H1 (cell line): ENCODE measurements around the gene FRA10AC1. TPM values are rescaled to one million over a fixed set of nuclear protein-coding genes. Genes with fewer than 3 reads are reported as not detected.

ENCODE experiments used
- CTCF ChIA-PET: fragments of 300-600 bp; sonication (Branson Sonifier 250); formaldehyde crosslinking; loops from one replicate; lab custom pipeline; 2021; ENCODE audit not compliant: partially characterized antibody; lab: Charles Lee
- POLR2A ChIA-PET: fragments of 300-600 bp; sonication (Branson Sonifier 250); formaldehyde crosslinking; loops from one replicate; lab custom pipeline; 2021; ENCODE audit warnings: inconsistent platforms; ENCODE audit not compliant: partially characterized antibody; lab: Charles Lee
- DNase-seq, 2 experiments: peaks; one replicate each; pipeline versions ENCODE4 v3.0.0 to v3.0.0-alpha.2; 2010 to 2022; ENCODE audit warnings: low spot score in 2 of 2, low read depth in 1 of 2, mixed read lengths in 1 of 2
- FAIRE-seq: peaks from 2 replicates; lab custom pipeline; 2011; peaks lifted over from hg19 to GRCh38; lab: Jason Lieb, UNC
- H2AFZ ChIP-seq: 2 replicates; pipeline ENCODE4 v1.8.1; 2012; ENCODE audit warnings: low read length, inconsistent platforms
- H2AK5ac ChIP-seq: 2 replicates; pipeline ENCODE4 v1.6.1; 2013; ENCODE audit warnings: low read depth, low read length
- H2BK120ac ChIP-seq: replicated peaks from 2 replicates; pipeline ENCODE3; 2013; ENCODE audit warnings: low read depth, low read length, inconsistent platforms
- H2BK12ac ChIP-seq: 2 replicates; pipeline ENCODE4 v1.6.1; 2013; ENCODE audit warnings: low read depth, low read length
- H2BK15ac ChIP-seq: 2 replicates; pipeline ENCODE4 v1.6.1; 2013; ENCODE audit warnings: low read length
- H2BK20ac ChIP-seq: 2 replicates; pipeline ENCODE4 v1.6.1; 2013; ENCODE audit warnings: low read length
- H2BK5ac ChIP-seq: 2 replicates; pipeline ENCODE4 v1.6.1; 2013; ENCODE audit warnings: low read depth, low read length
- H3K14ac ChIP-seq: 2 replicates; pipeline ENCODE4 v1.6.1; 2013; ENCODE audit warnings: inconsistent platforms; ENCODE audit not compliant: insufficient read length
- H3K18ac ChIP-seq: 2 replicates; pipeline ENCODE4 v1.6.1; 2013; ENCODE audit warnings: low read length; ENCODE audit errors: extremely low read depth
- H3K23ac ChIP-seq: 2 replicates; pipeline ENCODE4 v1.6.1; 2013; ENCODE audit warnings: inconsistent platforms; ENCODE audit not compliant: insufficient read length
- H3K23me2 ChIP-seq: 2 replicates; pipeline ENCODE4 v1.6.1; 2013; ENCODE audit warnings: low read depth, low read length
- H3K27ac ChIP-seq: 2 replicates; pipeline ENCODE4 v1.6.1; 2011; ENCODE audit warnings: low read depth, low read length, inconsistent platforms
- H3K27me3 ChIP-seq, 4 experiments: replicated peaks in 1 of 4; 1 replicate in 1 of 4; 2 replicates in 3 of 4; pipeline versions ENCODE4 v1.6.1 to v1.8.1; 2011 to 2013; ENCODE audit warnings: low read length in 3 of 4, mild to moderate bottlenecking in 3 of 4, inconsistent platforms in 2 of 4, mixed read lengths in 2 of 4, moderate library complexity in 1 of 4; ENCODE audit not compliant: control insufficient read depth in 3 of 4, insufficient read depth in 3 of 4; ENCODE audit errors: extremely low read depth in 1 of 4
- H3K36me3 ChIP-seq, 4 experiments: 2 replicates each; pipeline versions ENCODE4 v1.6.1 to v1.8.1; 2011 to 2013; ENCODE audit warnings: mild to moderate bottlenecking in 4 of 4, low read length in 3 of 4, moderate library complexity in 2 of 4, control low read depth in 1 of 4, inconsistent platforms in 1 of 4; ENCODE audit not compliant: insufficient read depth in 4 of 4, control insufficient read depth in 2 of 4
- H3K4ac ChIP-seq: replicated peaks from 2 replicates; pipeline ENCODE3; 2013; ENCODE audit warnings: low read length, low read depth, mixed read lengths, inconsistent platforms; ENCODE audit not compliant: insufficient read length
- H3K4me1 ChIP-seq, 4 experiments: replicated peaks in 1 of 4; 1 replicate in 1 of 4; 2 replicates in 3 of 4; pipeline versions ENCODE4 v1.6.1 to v1.8.1; 2011 to 2013; ENCODE audit warnings: low read length in 3 of 4, inconsistent platforms in 2 of 4, mixed read lengths in 1 of 4; ENCODE audit not compliant: insufficient read depth in 4 of 4, control insufficient read depth in 3 of 4
- H3K4me2 ChIP-seq, 2 experiments: 2 replicates each; pipeline versions ENCODE4 v1.6.1 to v1.8.1; 2011 to 2013; ENCODE audit warnings: low read depth in 2 of 2, low read length in 2 of 2, control low read depth in 1 of 2, inconsistent platforms in 1 of 2, mild to moderate bottlenecking in 1 of 2; ENCODE audit not compliant: insufficient read depth in 1 of 2
- H3K4me3 ChIP-seq, 4 experiments: fragments of 200-600, 300-600 bp in 1 of 4; sonication (generic), shearing (Covaris generic), sonication (Bioruptor Twin) in 1 of 4; 2 replicates each; pipeline versions ENCODE4 v1.5.1 to v1.8.1; 2011 to 2016; ENCODE audit warnings: low read length in 4 of 4, low read depth in 3 of 4, control low read depth in 2 of 4, inconsistent platforms in 2 of 4, mild to moderate bottlenecking in 2 of 4, mixed read lengths in 1 of 4, moderate library complexity in 1 of 4; ENCODE audit not compliant: insufficient read depth in 2 of 4; ENCODE audit errors: extremely low read depth in 1 of 4
- H3K56ac ChIP-seq: replicated peaks from 2 replicates; pipeline ENCODE3; 2013; ENCODE audit warnings: low read depth, mild to moderate bottlenecking, mixed read lengths, low read length, inconsistent platforms; ENCODE audit not compliant: insufficient read length
- H3K79me1 ChIP-seq: 2 replicates; pipeline ENCODE4 v1.6.1; 2013; ENCODE audit warnings: low read depth, low read length, control low read depth
- H3K79me2 ChIP-seq, 2 experiments: 2 replicates each; pipeline versions ENCODE4 v1.6.1 to v1.8.1; 2012 to 2013; ENCODE audit warnings: low read length in 2 of 2, mild to moderate bottlenecking in 2 of 2, inconsistent platforms in 1 of 2; ENCODE audit not compliant: insufficient read depth in 2 of 2, control insufficient read depth in 1 of 2
- H3K9ac ChIP-seq, 4 experiments: replicated peaks in 1 of 4; 1 replicate in 1 of 4; 2 replicates in 3 of 4; pipeline versions ENCODE4 v1.6.1 to v1.8.1; 2011 to 2013; ENCODE audit warnings: low read depth in 3 of 4, low read length in 3 of 4, control low read depth in 2 of 4, mild to moderate bottlenecking in 2 of 4, moderate library complexity in 2 of 4, inconsistent platforms in 1 of 4; ENCODE audit errors: extremely low read depth in 1 of 4
- H3K9me3 ChIP-seq, 2 experiments: 2 replicates each; pipeline versions ENCODE4 v1.6.1 to v1.8.1; 2012 to 2013; ENCODE audit warnings: mild to moderate bottlenecking in 2 of 2, moderate library complexity in 2 of 2, control low read depth in 1 of 2, inconsistent platforms in 1 of 2, low read depth in 1 of 2, low read length in 1 of 2, mixed read lengths in 1 of 2; ENCODE audit not compliant: insufficient read depth in 2 of 2
- H4K20me1 ChIP-seq, 2 experiments: replicated peaks in 1 of 2; 2 replicates each; pipeline versions ENCODE3 to v1.8.1; 2011 to 2013; ENCODE audit warnings: inconsistent platforms in 2 of 2, low read length in 2 of 2, mild to moderate bottlenecking in 1 of 2; ENCODE audit not compliant: insufficient read depth in 2 of 2, control insufficient read depth in 1 of 2
- H4K5ac ChIP-seq: 2 replicates; pipeline ENCODE4 v1.6.1; 2013; ENCODE audit warnings: low read length, low read depth, mixed read lengths, inconsistent platforms; ENCODE audit not compliant: insufficient read length
- H4K8ac ChIP-seq: 2 replicates; pipeline ENCODE4 v1.8.0; 2013; ENCODE audit warnings: mild to moderate bottlenecking, moderate library complexity, low read length, inconsistent platforms; ENCODE audit not compliant: insufficient read depth; ENCODE audit errors: extremely low read depth
- H4K91ac ChIP-seq: replicated peaks from 2 replicates; pipeline ENCODE3; 2013; ENCODE audit warnings: low read length, mixed read lengths, inconsistent platforms; ENCODE audit not compliant: insufficient read length
- BCL11A ChIP-seq, 2 experiments: IDR thresholded peaks; one replicate each; pipeline ENCODE4 v1.6.1; 2011; ENCODE audit warnings: low read depth in 2 of 2, low read length in 2 of 2, mild to moderate bottlenecking in 2 of 2
- SAP30 ChIP-seq: fragments of 300-600 bp; sonication (generic); IDR thresholded peaks from 2 replicates; pipeline ENCODE4 v1.7.1; 2012; ENCODE audit warnings: low read length, moderate library complexity, mild to moderate bottlenecking, inconsistent platforms; ENCODE audit not compliant: insufficient read depth, insufficient replicate concordance
- WGBS, 2 experiments: shearing (Covaris generic) in 1 of 2; methylation state at CpG; one replicate each; pipeline versions ENCODE4 v1.1.6 to v1.1.7; 2013 to 2015; ENCODE audit warnings: low lambda C conversion rate in 2 of 2, mixed read lengths in 2 of 2, inconsistent platforms in 1 of 2, low coverage in 1 of 2, missing lambda C conversion rate in 1 of 2; ENCODE audit not compliant: insufficient replicate concordance in 2 of 2, insufficient coverage in 1 of 2, insufficient read length in 1 of 2; ENCODE audit errors: extremely low coverage in 1 of 2, missing lambda C conversion rate in 1 of 2; 5-methylcytosine and 5-hydroxymethylcytosine counted together
- polyA plus RNA-seq, 7 experiments: library from polyadenylated mRNA; depleted of rRNA in 3 of 7; stranded (reverse) in 5 of 7; unstranded in 2 of 7; fragments of >200 nt in 5 of 7; fragments of 200-250 nt in 2 of 7; gene quantifications; 1 replicate in 5 of 7; 2 replicates in 1 of 7; 4 replicates in 1 of 7; pipeline versions ENCODE4 v1.2.1 to v1.2.3, GENCODE V29; 2011 to 2013; ENCODE audit warnings: missing spikeins in 2 of 7, mixed read lengths in 2 of 7
- total RNA-seq: library from RNA; stranded (reverse); fragmentation: NEBNext Ultra II Directional; extraction: Animal tissue kit (Norgen Biotek cat#: 25700); gene quantifications from 2 replicates; pipeline ENCODE4 v1.2.1, GENCODE V29; 2021

Gene FRA10AC1
- total and polyA plus RNA-seq, 2 of the 8 experiments (the other 6 are each of a cell fraction or from before 2014, with no cell fraction given), result 4.4 to 13.5 TPM

DNA sequence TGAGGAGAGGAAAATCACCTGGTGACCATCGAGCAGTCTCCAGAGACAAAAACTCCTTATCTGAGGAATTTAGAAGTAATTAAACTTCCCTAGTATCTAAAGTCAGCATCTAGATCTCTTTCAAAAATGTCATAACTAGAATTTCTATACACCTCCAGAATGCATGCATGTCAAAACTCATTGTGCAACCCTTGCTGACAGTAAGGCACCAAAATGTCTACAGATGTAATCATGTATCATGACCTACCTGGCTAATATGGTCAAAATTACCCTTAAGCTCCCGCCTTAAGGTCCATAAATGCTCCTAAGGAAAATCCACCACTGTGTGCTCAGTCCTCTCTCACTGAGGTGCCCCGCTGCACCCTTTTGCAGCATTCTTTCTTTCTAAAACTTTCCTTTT, 39.0 kb upstream of the FRA10AC1 start:
- DNase-seq (no peak), FAIRE-seq (no peak)

More for the DNA sequence above, 39.0 kb upstream of the FRA10AC1 start:
- POLR2A ChIA-PET, result no interaction called here
- Histone ChIP-seq H2BK15ac (no peak overlapping the region), H3K27ac (no peak overlapping the region), H3K18ac (no peak overlapping the region), H2BK12ac (no peak overlapping the region), H3K27me3 (no peaks in the 10 kb centered on the region), H3K9me3 (no peaks in the 10 kb centered on the region), H3K4me1 (peaks cover 0 to 6% (median 0%) of the 10 kb centered on the region in 4 experiments; a peak in 2 of 7 replicates), H3K14ac (no peak overlapping the region), H3K4ac (no peak overlapping the region), H2BK5ac (no peak overlapping the region), H3K4me2 (no peak overlapping the region), H2BK120ac (no peak overlapping the region), H2BK20ac (no peak overlapping the region), H3K9ac (no peak overlapping the region), H2AFZ (no peak overlapping the region), H4K8ac (no peak overlapping the region), H3K23me2 (no peaks in the 10 kb centered on the region), H3K36me3 (no peaks in the 10 kb centered on the region; a peak in 1 of 8 replicates), H3K79me2 (no peaks in the 10 kb centered on the region), H4K91ac (no peak overlapping the region), H4K20me1 (no peaks in the 10 kb centered on the region), H3K4me3 (no peak overlapping the region), H3K56ac (no peak overlapping the region), H4K5ac (no peak overlapping the region), H2AK5ac (no peak overlapping the region), H3K79me1 (no peaks in the 10 kb centered on the region), H3K23ac (no peak overlapping the region)
- CTCF ChIA-PET, result interaction anchor here (8.2 kb wide), 1 partner anchor 74 kb away, joined by 287 read pairs; no protein-coding TSS in a partner anchor
- WGBS, 2 experiments, result 85% methylated on average over 3 of the region's 3 CpGs; no CpG with 5 or more reads in 1 of the 2 experiments
- TF ChIP-seq BCL11A (IDR thresholded peaks at IDR 0.05; ENCODE audit: low read depth in 2 of 2, low read length in 2 of 2) (no peak), SAP30 (no peak)
